H1 (cell line): Measurements from ENCODE around the gene KRT76. TPM values are rescaled to one million over a fixed set of nuclear protein-coding genes. Genes with fewer than 3 reads are reported as not detected.
A peak's percentile ranks its signal among the peaks of the same experiment; 100 is the strongest.

Experiments
- CTCF ChIA-PET: fragments of 300-600 bp; sonication (Branson Sonifier 250); formaldehyde crosslinking; loops from one replicate; lab custom pipeline; 2021; ENCODE audit not compliant: partially characterized antibody; lab: Charles Lee
- POLR2A ChIA-PET: fragments of 300-600 bp; sonication (Branson Sonifier 250); formaldehyde crosslinking; loops from one replicate; lab custom pipeline; 2021; ENCODE audit warnings: inconsistent platforms; ENCODE audit not compliant: partially characterized antibody; lab: Charles Lee
- DNase-seq, 2 experiments: peaks; one replicate each; pipeline versions ENCODE4 v3.0.0 to v3.0.0-alpha.2; 2010 to 2022; ENCODE audit warnings: low spot score in 2 of 2, low read depth in 1 of 2, mixed read lengths in 1 of 2
- FAIRE-seq: peaks from 2 replicates; lab custom pipeline; 2011; peaks lifted over from hg19 to GRCh38; lab: Jason Lieb, UNC
- H2AFZ ChIP-seq: 2 replicates; pipeline ENCODE4 v1.8.1; 2012; ENCODE audit warnings: low read length, inconsistent platforms
- H2AK5ac ChIP-seq: 2 replicates; pipeline ENCODE4 v1.6.1; 2013; ENCODE audit warnings: low read depth, low read length
- H2BK120ac ChIP-seq: replicated peaks from 2 replicates; pipeline ENCODE3; 2013; ENCODE audit warnings: low read depth, low read length, inconsistent platforms
- H2BK12ac ChIP-seq: 2 replicates; pipeline ENCODE4 v1.6.1; 2013; ENCODE audit warnings: low read depth, low read length
- H2BK15ac ChIP-seq: 2 replicates; pipeline ENCODE4 v1.6.1; 2013; ENCODE audit warnings: low read length
- H2BK20ac ChIP-seq: 2 replicates; pipeline ENCODE4 v1.6.1; 2013; ENCODE audit warnings: low read length
- H2BK5ac ChIP-seq: 2 replicates; pipeline ENCODE4 v1.6.1; 2013; ENCODE audit warnings: low read depth, low read length
- H3K14ac ChIP-seq: 2 replicates; pipeline ENCODE4 v1.6.1; 2013; ENCODE audit warnings: inconsistent platforms; ENCODE audit not compliant: insufficient read length
- H3K18ac ChIP-seq: 2 replicates; pipeline ENCODE4 v1.6.1; 2013; ENCODE audit warnings: low read length; ENCODE audit errors: extremely low read depth
- H3K23ac ChIP-seq: 2 replicates; pipeline ENCODE4 v1.6.1; 2013; ENCODE audit warnings: inconsistent platforms; ENCODE audit not compliant: insufficient read length
- H3K23me2 ChIP-seq: 2 replicates; pipeline ENCODE4 v1.6.1; 2013; ENCODE audit warnings: low read depth, low read length
- H3K27ac ChIP-seq: 2 replicates; pipeline ENCODE4 v1.6.1; 2011; ENCODE audit warnings: low read depth, low read length, inconsistent platforms
- H3K27me3 ChIP-seq, 4 experiments: replicated peaks in 1 of 4; 1 replicate in 1 of 4; 2 replicates in 3 of 4; pipeline versions ENCODE4 v1.6.1 to v1.8.1; 2011 to 2013; ENCODE audit warnings: low read length in 3 of 4, mild to moderate bottlenecking in 3 of 4, inconsistent platforms in 2 of 4, mixed read lengths in 2 of 4, moderate library complexity in 1 of 4; ENCODE audit not compliant: control insufficient read depth in 3 of 4, insufficient read depth in 3 of 4; ENCODE audit errors: extremely low read depth in 1 of 4
- H3K36me3 ChIP-seq, 4 experiments: 2 replicates each; pipeline versions ENCODE4 v1.6.1 to v1.8.1; 2011 to 2013; ENCODE audit warnings: mild to moderate bottlenecking in 4 of 4, low read length in 3 of 4, moderate library complexity in 2 of 4, control low read depth in 1 of 4, inconsistent platforms in 1 of 4; ENCODE audit not compliant: insufficient read depth in 4 of 4, control insufficient read depth in 2 of 4
- H3K4ac ChIP-seq: replicated peaks from 2 replicates; pipeline ENCODE3; 2013; ENCODE audit warnings: low read length, low read depth, mixed read lengths, inconsistent platforms; ENCODE audit not compliant: insufficient read length
- H3K4me1 ChIP-seq, 4 experiments: replicated peaks in 1 of 4; 1 replicate in 1 of 4; 2 replicates in 3 of 4; pipeline versions ENCODE4 v1.6.1 to v1.8.1; 2011 to 2013; ENCODE audit warnings: low read length in 3 of 4, inconsistent platforms in 2 of 4, mixed read lengths in 1 of 4; ENCODE audit not compliant: insufficient read depth in 4 of 4, control insufficient read depth in 3 of 4
- H3K4me2 ChIP-seq, 2 experiments: 2 replicates each; pipeline versions ENCODE4 v1.6.1 to v1.8.1; 2011 to 2013; ENCODE audit warnings: low read depth in 2 of 2, low read length in 2 of 2, control low read depth in 1 of 2, inconsistent platforms in 1 of 2, mild to moderate bottlenecking in 1 of 2; ENCODE audit not compliant: insufficient read depth in 1 of 2
- H3K4me3 ChIP-seq, 4 experiments: fragments of 200-600, 300-600 bp in 1 of 4; sonication (generic), shearing (Covaris generic), sonication (Bioruptor Twin) in 1 of 4; 2 replicates each; pipeline versions ENCODE4 v1.5.1 to v1.8.1; 2011 to 2016; ENCODE audit warnings: low read length in 4 of 4, low read depth in 3 of 4, control low read depth in 2 of 4, inconsistent platforms in 2 of 4, mild to moderate bottlenecking in 2 of 4, mixed read lengths in 1 of 4, moderate library complexity in 1 of 4; ENCODE audit not compliant: insufficient read depth in 2 of 4; ENCODE audit errors: extremely low read depth in 1 of 4
- H3K56ac ChIP-seq: replicated peaks from 2 replicates; pipeline ENCODE3; 2013; ENCODE audit warnings: low read depth, mild to moderate bottlenecking, mixed read lengths, low read length, inconsistent platforms; ENCODE audit not compliant: insufficient read length
- H3K79me1 ChIP-seq: 2 replicates; pipeline ENCODE4 v1.6.1; 2013; ENCODE audit warnings: low read depth, low read length, control low read depth
- H3K79me2 ChIP-seq, 2 experiments: 2 replicates each; pipeline versions ENCODE4 v1.6.1 to v1.8.1; 2012 to 2013; ENCODE audit warnings: low read length in 2 of 2, mild to moderate bottlenecking in 2 of 2, inconsistent platforms in 1 of 2; ENCODE audit not compliant: insufficient read depth in 2 of 2, control insufficient read depth in 1 of 2
- H3K9ac ChIP-seq, 4 experiments: replicated peaks in 1 of 4; 1 replicate in 1 of 4; 2 replicates in 3 of 4; pipeline versions ENCODE4 v1.6.1 to v1.8.1; 2011 to 2013; ENCODE audit warnings: low read depth in 3 of 4, low read length in 3 of 4, control low read depth in 2 of 4, mild to moderate bottlenecking in 2 of 4, moderate library complexity in 2 of 4, inconsistent platforms in 1 of 4; ENCODE audit errors: extremely low read depth in 1 of 4
- H3K9me3 ChIP-seq, 2 experiments: 2 replicates each; pipeline versions ENCODE4 v1.6.1 to v1.8.1; 2012 to 2013; ENCODE audit warnings: mild to moderate bottlenecking in 2 of 2, moderate library complexity in 2 of 2, control low read depth in 1 of 2, inconsistent platforms in 1 of 2, low read depth in 1 of 2, low read length in 1 of 2, mixed read lengths in 1 of 2; ENCODE audit not compliant: insufficient read depth in 2 of 2
- H4K20me1 ChIP-seq, 2 experiments: replicated peaks in 1 of 2; 2 replicates each; pipeline versions ENCODE3 to v1.8.1; 2011 to 2013; ENCODE audit warnings: inconsistent platforms in 2 of 2, low read length in 2 of 2, mild to moderate bottlenecking in 1 of 2; ENCODE audit not compliant: insufficient read depth in 2 of 2, control insufficient read depth in 1 of 2
- H4K5ac ChIP-seq: 2 replicates; pipeline ENCODE4 v1.6.1; 2013; ENCODE audit warnings: low read length, low read depth, mixed read lengths, inconsistent platforms; ENCODE audit not compliant: insufficient read length
- H4K8ac ChIP-seq: 2 replicates; pipeline ENCODE4 v1.8.0; 2013; ENCODE audit warnings: mild to moderate bottlenecking, moderate library complexity, low read length, inconsistent platforms; ENCODE audit not compliant: insufficient read depth; ENCODE audit errors: extremely low read depth
- H4K91ac ChIP-seq: replicated peaks from 2 replicates; pipeline ENCODE3; 2013; ENCODE audit warnings: low read length, mixed read lengths, inconsistent platforms; ENCODE audit not compliant: insufficient read length
- ASH2L ChIP-seq: fragments of 200-600, 300-600 bp; sonication (generic); IDR thresholded peaks from one replicate; pipeline ENCODE4 v1.7.1; 2017; ENCODE audit warnings: low read length
- CHD1 ChIP-seq: IDR thresholded peaks from 2 replicates; pipeline ENCODE4 v1.6.1; 2012; ENCODE audit warnings: low read depth, low read length, improper control_type of control experiment
- GTF2F1 ChIP-seq: IDR thresholded peaks from 2 replicates; pipeline ENCODE4 v1.6.1; 2012; ENCODE audit warnings: low read depth, low read length, improper control_type of control experiment, borderline replicate concordance
- MAX ChIP-seq: IDR thresholded peaks from 2 replicates; pipeline ENCODE4 v1.6.1; 2012; ENCODE audit warnings: inconsistent platforms
- PHF8 ChIP-seq: fragments of 200-600 bp; sonication (generic); conservative IDR thresholded peaks from 2 replicates; pipeline ENCODE4 v1.7.1; 2012; ENCODE audit warnings: low read depth, mild to moderate bottlenecking, inconsistent platforms, low read length, moderate library complexity
- RBBP5 ChIP-seq: IDR thresholded peaks from 2 replicates; pipeline ENCODE4 v1.7.1; 2012; ENCODE audit warnings: low read depth, mild to moderate bottlenecking, inconsistent platforms, low read length, moderate library complexity, borderline replicate concordance
- SP2 ChIP-seq: IDR thresholded peaks from 2 replicates; pipeline ENCODE4 v1.6.1; 2012; ENCODE audit warnings: mild to moderate bottlenecking, low read length, inconsistent platforms
- TAF1 ChIP-seq: IDR thresholded peaks from 2 replicates; pipeline ENCODE4 v1.6.1; 2011; ENCODE audit warnings: mild to moderate bottlenecking, low read depth, low read length
- TAF7 ChIP-seq: optimal IDR thresholded peaks from 2 replicates; pipeline ENCODE3; 2011; ENCODE audit warnings: low read depth, mild to moderate bottlenecking, inconsistent platforms, low read length, moderate library complexity, borderline replicate concordance
- WGBS, 2 experiments: shearing (Covaris generic) in 1 of 2; methylation state at CpG; one replicate each; pipeline versions ENCODE4 v1.1.6 to v1.1.7; 2013 to 2015; ENCODE audit warnings: low lambda C conversion rate in 2 of 2, mixed read lengths in 2 of 2, inconsistent platforms in 1 of 2, low coverage in 1 of 2, missing lambda C conversion rate in 1 of 2; ENCODE audit not compliant: insufficient replicate concordance in 2 of 2, insufficient coverage in 1 of 2, insufficient read length in 1 of 2; ENCODE audit errors: extremely low coverage in 1 of 2, missing lambda C conversion rate in 1 of 2; 5-methylcytosine and 5-hydroxymethylcytosine counted together
- polyA plus RNA-seq, 7 experiments: library from polyadenylated mRNA; depleted of rRNA in 3 of 7; stranded (reverse) in 5 of 7; unstranded in 2 of 7; fragments of >200 nt in 5 of 7; fragments of 200-250 nt in 2 of 7; gene quantifications; 1 replicate in 5 of 7; 2 replicates in 1 of 7; 4 replicates in 1 of 7; pipeline versions ENCODE4 v1.2.1 to v1.2.3, GENCODE V29; 2011 to 2013; ENCODE audit warnings: missing spikeins in 2 of 7, mixed read lengths in 2 of 7
- total RNA-seq: library from RNA; stranded (reverse); fragmentation: NEBNext Ultra II Directional; extraction: Animal tissue kit (Norgen Biotek cat#: 25700); gene quantifications from 2 replicates; pipeline ENCODE4 v1.2.1, GENCODE V29; 2021

The KRT76 gene
- total and polyA plus RNA-seq, 2 of the 8 experiments (the other 6 are each of a cell fraction or from before 2014, with no cell fraction given), result not detected

GRCh38 chr12:52824741-52825410 lies 47.7 kb upstream of the KRT76 start:
- H2AK5ac ChIP-seq, result no peak overlapping the region
- H2AFZ ChIP-seq, result no peak overlapping the region
- no peak for TF ChIP-seq TAF7
- TF ChIP-seq CHD1, result no peak
- no peak for TF ChIP-seq GTF2F1
- no peak for TF ChIP-seq RBBP5
- TF ChIP-seq ASH2L, result no peak
- TF ChIP-seq PHF8, result no peak
- TF ChIP-seq MAX, result no peak
- no peak for TF ChIP-seq TAF1
- TF ChIP-seq SP2, result no peak
- TF ChIP-seq, all 59 proteins: peak for 0
- Histone ChIP-seq H4K91ac (no peak overlapping the region), H3K56ac (no peak overlapping the region), H2BK120ac (no peak overlapping the region), H3K4me1 (no peaks in the 10 kb centered on the region; a peak in 2 of 7 replicates), H2BK5ac (no peak overlapping the region), H3K79me2 (no peaks in the 10 kb centered on the region), H4K8ac (no peak overlapping the region), H2BK12ac (no peak overlapping the region; the same call in 1 of the 2 replicates), H3K9me3 (no peaks in the 10 kb centered on the region), H4K5ac (no peak overlapping the region), H3K36me3 (no peaks in the 10 kb centered on the region), H4K20me1 (no peaks in the 10 kb centered on the region), H3K4me2 (no peak overlapping the region), H3K4ac (no peak overlapping the region), H3K4me3 (no peak overlapping the region), H3K27ac (no peak overlapping the region), H3K23me2 (no peaks in the 10 kb centered on the region), H3K27me3 (0 out of 7 replicates have a peak, but pooled peaks cover 0 to 2% (median 0%) of the 10 kb centered on the region in 4 experiments), H2BK20ac (no peak overlapping the region), H3K9ac (no peak overlapping the region), H3K23ac (no peak overlapping the region), H3K79me1 (no peaks in the 10 kb centered on the region), H2BK15ac (0 out of 2 replicates have a peak overlapping the region, but pooled peaks have one; percentile 84), H3K14ac (no peak overlapping the region), H3K18ac (no peak overlapping the region)
- 85% methylated on average over 5 of the region's 5 CpGs; no CpG with 5 or more reads in 1 of the 2 experiments for WGBS, 2 experiments
- FAIRE-seq, result no peak
- POLR2A ChIA-PET, result no interaction called here
- CTCF ChIA-PET, result interaction anchor here (0.7 to 1.6 kb wide), 5 partner anchors 10 to 657 kb away, joined by 4 to 6 read pairs (median 4); no protein-coding TSS in a partner anchor
- no peak for DNase-seq
